Urinary bladder (tissue), 4 donors: ENCODE data around the gene CYP39A1. TPM values are rescaled to one million over a fixed set of nuclear protein-coding genes. Genes with fewer than 3 reads are reported as not detected.

Experiments used
- DNase-seq: peaks from one replicate; pipeline ENCODE4 v3.0.0-alpha.2; 2015; ENCODE audit errors: extremely low spot score
- H3K27ac ChIP-seq: one replicate; pipeline ENCODE4 v1.5.1; 2013; ENCODE audit warnings: low read depth, mild to moderate bottlenecking, moderate library complexity
- H3K36me3 ChIP-seq: one replicate; pipeline ENCODE4 v1.6.1; 2013; ENCODE audit warnings: mild to moderate bottlenecking, moderate library complexity; ENCODE audit not compliant: insufficient read depth
- H3K4me1 ChIP-seq: one replicate; pipeline ENCODE4 v1.6.1; 2013; ENCODE audit warnings: mild to moderate bottlenecking, moderate library complexity; ENCODE audit not compliant: insufficient read depth
- H3K4me3 ChIP-seq: one replicate; pipeline ENCODE4 v1.5.1; 2013; ENCODE audit warnings: low read depth, low read length
- WGBS: extraction: QIAGEN DNeasy Blood & Tissue Kit; methylation state at CpG from one replicate; pipeline ENCODE4 v1.1.7; 2013; 5-methylcytosine and 5-hydroxymethylcytosine counted together
- polyA plus RNA-seq: library from polyadenylated mRNA; stranded (reverse); fragments of 200-250 nt; gene quantifications from one replicate; pipeline ENCODE4 v1.2.3, GENCODE V29; 2013
- total RNA-seq: library from RNA; depleted of rRNA; stranded (reverse); fragments of >200 nt; gene quantifications from one replicate; pipeline ENCODE4 v1.2.3, GENCODE V29; 2014
- donor health status: healthy with polysubstance abuse.
- donor health status: healthy.

CYP39A1 gene
- total and polyA plus RNA-seq, 2 donors, result 4.3 to 13.3 TPM

- 44% methylated on average over 5 of the region's 5 CpGs for WGBS
- H3K4me1 ChIP-seq, result no peaks in the 10 kb centered on the region
- H3K27ac ChIP-seq, result no peak overlapping the region
- DNase-seq, result no peak
- H3K4me3 ChIP-seq, result no peak overlapping the region
- H3K36me3 ChIP-seq, result no peaks in the 10 kb centered on the region
Observed at GRCh38 chr6:46637145-46637544, 15.5 kb downstream of the CYP39A1 start.

- no peak for DNase-seq
- 96% methylated on average over 6 of the region's 6 CpGs for WGBS
- H3K36me3 ChIP-seq, result no peaks in the 10 kb centered on the region
- no peak overlapping the region for H3K4me3 ChIP-seq
- H3K4me1 ChIP-seq, result no peaks in the 10 kb centered on the region
- no peak overlapping the region for H3K27ac ChIP-seq
Observed at GRCh38 chr6:46635462-46635861, 17.2 kb downstream of the CYP39A1 start.

DNA sequence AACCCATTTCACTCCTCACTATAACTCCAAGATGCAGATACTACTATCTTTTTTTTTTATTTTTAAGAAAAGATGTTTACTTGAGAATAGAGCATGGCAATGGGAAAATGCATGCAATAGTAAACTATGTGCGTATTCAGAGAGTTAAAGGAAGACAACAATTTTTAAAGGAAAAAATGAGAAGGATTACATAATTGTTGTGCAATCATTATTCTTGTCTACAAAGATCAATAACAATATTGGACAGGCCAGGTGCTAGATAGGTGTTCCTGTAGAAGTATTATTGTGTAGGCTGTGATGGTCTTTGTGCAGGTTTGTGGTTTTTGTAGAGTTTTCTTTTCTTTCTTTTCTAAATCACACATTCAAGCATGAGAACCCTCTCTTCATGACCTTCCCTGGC lies 20.6 kb downstream of the CYP39A1 start:
- Histone ChIP-seq H3K4me3 (no peak overlapping the region), H3K4me1 (no peaks in the 10 kb centered on the region), H3K27ac (no peak overlapping the region), H3K36me3 (no peaks in the 10 kb centered on the region)
- DNase-seq, result no peak
- 100% methylated on average over 1 of the region's 1 CpG for WGBS

DNA sequence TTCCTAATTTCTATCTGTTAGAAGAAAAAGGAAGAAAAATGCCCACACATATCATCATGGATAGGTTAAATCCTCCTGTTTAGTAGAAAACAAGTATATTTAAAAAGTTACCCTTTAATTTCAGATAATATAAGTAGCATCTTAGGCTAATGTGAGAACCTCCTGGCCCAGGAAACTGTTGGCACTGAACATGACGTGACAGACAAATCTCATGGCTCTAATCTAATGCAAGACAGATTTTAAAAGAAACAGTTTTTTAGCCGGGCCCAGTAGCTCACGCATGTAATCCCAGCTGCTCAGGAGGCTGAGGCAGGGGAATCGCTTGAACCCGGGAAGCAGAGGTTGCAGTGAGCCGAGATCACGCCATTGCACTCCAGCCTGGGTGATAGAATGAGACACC lies 22.9 kb downstream of the CYP39A1 start:
- 85% methylated on average over 7 of the region's 7 CpGs for WGBS

DNA sequence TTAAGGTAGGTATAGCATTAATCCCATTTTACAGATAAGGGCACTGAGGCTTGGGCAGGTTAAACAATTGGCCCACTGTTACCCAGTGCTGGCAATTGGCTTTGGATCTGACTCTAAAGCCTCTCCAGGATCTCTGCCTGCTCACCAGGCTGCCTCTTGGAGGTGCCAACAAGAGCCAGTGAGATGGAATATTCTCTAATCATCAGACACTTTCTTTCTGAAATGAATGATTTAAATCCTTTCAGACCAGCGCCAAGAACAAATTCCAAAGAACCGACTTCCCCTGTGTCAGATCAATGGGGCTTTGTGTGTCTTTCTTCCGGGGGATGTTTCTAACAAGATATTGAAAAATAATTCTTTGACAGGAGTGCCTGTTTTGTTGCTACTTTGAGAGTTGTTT lies 23.6 kb downstream of the CYP39A1 start:
- WGBS, result 75% methylated on average over 3 of the region's 3 CpGs
- no peaks in the 10 kb centered on the region for H3K4me1 ChIP-seq
- H3K27ac ChIP-seq, result no peak overlapping the region
- no peak for DNase-seq
- H3K4me3 ChIP-seq, result no peak overlapping the region
- no peaks in the 10 kb centered on the region for H3K36me3 ChIP-seq

More for the DNA sequence above, 22.9 kb downstream of the CYP39A1 start:
- Histone ChIP-seq H3K27ac (no peak overlapping the region), H3K4me3 (no peak overlapping the region), H3K4me1 (no peaks in the 10 kb centered on the region), H3K36me3 (no peaks in the 10 kb centered on the region)
- no peak for DNase-seq

GRCh38 chr6:46628498-46628897 lies 24.1 kb downstream of the CYP39A1 start:
- H3K4me3 ChIP-seq, result no peak overlapping the region
- H3K27ac ChIP-seq, result no peak overlapping the region
- WGBS, result 50% methylated on average over 1 of the region's 1 CpG
- DNase-seq, result no peak
- no peaks in the 10 kb centered on the region for H3K4me1 ChIP-seq
- H3K36me3 ChIP-seq, result no peaks in the 10 kb centered on the region

DNA sequence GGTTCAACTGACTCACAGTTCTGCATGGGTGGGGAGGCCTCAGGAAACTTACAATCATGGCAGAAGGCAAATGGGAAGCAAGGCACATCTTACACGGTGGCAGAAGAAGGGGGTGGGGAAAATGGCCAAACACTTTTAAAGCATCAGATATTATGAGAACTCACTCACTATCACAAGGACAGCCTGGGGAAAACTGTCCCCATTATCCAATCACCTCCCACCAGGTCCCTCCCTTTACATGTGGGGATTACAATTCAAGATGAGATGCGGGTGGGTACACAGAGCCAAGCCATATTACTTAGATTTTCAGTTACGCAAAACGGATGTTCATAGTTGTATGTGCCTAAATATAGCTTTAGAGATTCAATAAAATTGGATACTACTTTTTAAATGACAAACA lies 25.6 kb downstream of the CYP39A1 start:
- Histone ChIP-seq H3K4me3 (no peak overlapping the region), H3K36me3 (no peaks in the 10 kb centered on the region), H3K4me1 (no peaks in the 10 kb centered on the region), H3K27ac (no peak overlapping the region)
- WGBS, result 95% methylated on average over 4 of the region's 4 CpGs
- DNase-seq, result no peak

DNA sequence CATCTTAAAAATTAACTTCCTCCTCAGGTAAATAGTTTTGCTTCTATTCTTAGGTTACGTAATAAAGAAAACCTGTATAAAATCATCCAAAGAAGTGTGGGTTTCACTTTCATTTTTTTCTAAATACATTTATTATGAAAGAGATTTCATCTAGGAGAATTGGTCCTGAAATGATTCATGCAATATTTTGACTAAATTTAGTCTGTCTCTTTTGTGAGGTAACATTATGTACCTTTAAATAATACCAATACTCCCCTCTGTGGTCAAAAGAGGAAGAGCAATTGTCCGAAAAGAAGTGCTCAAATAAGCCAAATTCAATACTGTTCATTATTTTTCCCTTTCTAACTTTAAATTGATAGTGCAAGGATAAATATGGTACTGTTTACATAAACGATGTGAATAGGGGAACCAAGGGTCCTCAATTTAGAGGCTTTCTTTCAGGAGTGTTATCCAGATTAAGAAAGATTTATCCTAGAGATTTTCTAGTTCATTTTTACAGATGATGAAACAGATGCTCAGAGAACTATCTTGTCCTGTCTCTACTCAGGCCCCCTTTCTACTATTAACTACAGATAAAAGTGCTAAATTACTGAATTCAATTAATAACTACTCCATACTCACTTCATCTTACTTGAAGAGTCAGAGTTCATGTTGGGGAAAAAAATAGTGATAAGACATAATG lies 26.2 kb downstream of the CYP39A1 start:
- Histone ChIP-seq H3K4me3 (no peak overlapping the region), H3K36me3 (no peaks in the 10 kb centered on the region), H3K27ac (no peak overlapping the region), H3K4me1 (no peaks in the 10 kb centered on the region)
- WGBS, result 21% methylated on average over 3 of the region's 3 CpGs
- no peak for DNase-seq

DNA sequence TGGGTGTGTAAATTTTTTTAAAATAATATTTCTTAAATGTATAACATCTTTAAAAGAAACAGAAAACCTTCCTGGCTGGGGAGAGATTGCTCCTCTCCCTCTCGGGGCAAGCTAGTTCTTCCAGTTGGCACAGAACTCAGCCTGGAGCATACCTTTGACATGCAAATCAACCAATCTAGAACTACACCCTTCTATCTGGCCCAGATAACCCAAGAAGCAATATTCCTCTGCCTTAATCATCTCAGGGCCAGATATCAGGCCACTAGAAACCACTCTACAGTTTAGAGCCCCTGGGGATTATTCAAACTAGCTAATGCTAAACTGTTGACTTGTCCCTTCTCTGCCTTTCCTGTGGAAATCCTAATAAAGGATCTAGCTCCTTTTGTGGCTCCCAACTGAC lies 33.9 kb downstream of the CYP39A1 start:
- no peak overlapping the region for H3K27ac ChIP-seq
- DNase-seq, result no peak
- 94% methylated on average over 1 of the region's 1 CpG for WGBS
- no peaks in the 10 kb centered on the region for H3K4me1 ChIP-seq
- no peaks in the 10 kb centered on the region for H3K36me3 ChIP-seq
- no peak overlapping the region for H3K4me3 ChIP-seq

DNA sequence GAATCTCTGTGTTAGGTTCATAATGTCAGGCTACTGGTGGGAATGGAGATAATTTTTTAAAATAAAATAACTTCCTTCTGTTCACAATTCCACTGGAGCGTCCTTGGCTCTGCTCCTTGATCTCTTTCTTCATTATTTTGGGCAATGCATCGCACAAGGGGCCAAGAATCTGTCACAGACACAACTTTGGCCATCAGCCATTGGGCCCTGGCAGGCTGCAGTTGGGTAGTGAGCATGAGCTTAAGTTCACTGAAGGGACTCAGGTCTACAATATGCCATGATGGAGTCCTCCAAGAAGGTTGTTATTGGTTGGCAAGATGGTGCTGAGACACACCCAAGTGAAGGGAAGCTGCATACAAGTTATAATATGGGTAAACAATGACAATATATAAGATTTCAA lies 40.0 kb downstream of the CYP39A1 start:
- no peak overlapping the region for H3K4me3 ChIP-seq
- H3K36me3 ChIP-seq, result no peaks in the 10 kb centered on the region
- H3K4me1 ChIP-seq, result no peaks in the 10 kb centered on the region
- no peak overlapping the region for H3K27ac ChIP-seq
- 66% methylated on average over 2 of the region's 2 CpGs for WGBS
- DNase-seq, result no peak

DNA sequence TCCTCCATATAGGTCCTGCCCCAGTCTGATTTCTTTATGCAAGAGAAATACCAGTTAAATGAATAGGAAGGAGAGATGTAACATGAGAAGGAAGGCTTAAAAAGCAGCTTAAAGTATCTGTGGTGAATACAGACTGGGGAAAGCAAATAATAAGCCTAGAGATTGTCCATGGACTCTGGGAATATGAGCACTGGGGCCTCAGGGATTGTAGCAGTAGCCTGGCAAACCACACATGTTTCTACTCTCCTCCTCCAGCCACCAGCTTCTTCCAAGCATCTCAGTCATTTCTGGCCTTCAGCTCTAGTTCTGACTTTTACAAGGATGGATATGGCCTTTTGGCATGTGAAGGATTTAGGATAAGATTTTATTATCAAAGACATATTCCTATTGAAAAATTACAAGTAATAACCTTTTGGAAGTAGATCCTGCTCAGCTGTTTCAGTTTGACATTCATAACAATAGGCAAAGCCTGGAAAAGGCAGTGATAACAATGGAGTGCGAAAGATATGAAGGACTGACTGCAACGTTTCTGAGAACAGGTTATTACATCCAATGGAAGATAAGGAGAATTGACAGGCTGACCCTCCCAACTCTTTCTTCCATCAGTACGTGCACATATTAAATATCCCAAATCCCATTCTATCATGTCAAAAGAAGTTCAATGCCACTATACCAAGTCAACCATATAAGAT lies 41.6 kb downstream of the CYP39A1 start:
- H3K36me3 ChIP-seq, result no peaks in the 10 kb centered on the region
- H3K4me3 ChIP-seq, result no peak overlapping the region
- 61% methylated on average over 3 of the region's 3 CpGs for WGBS
- H3K4me1 ChIP-seq, result no peaks in the 10 kb centered on the region
- no peak overlapping the region for H3K27ac ChIP-seq
- no peak for DNase-seq

- H3K27ac ChIP-seq, result no peak overlapping the region
- WGBS, result 52% methylated on average over 3 of the region's 3 CpGs
- H3K36me3 ChIP-seq, result no peaks in the 10 kb centered on the region
- DNase-seq, result no peak
- H3K4me3 ChIP-seq, result no peak overlapping the region
- no peaks in the 10 kb centered on the region for H3K4me1 ChIP-seq
Observed at GRCh38 chr6:46606338-46606737, 46.3 kb downstream of the CYP39A1 start.

DNA sequence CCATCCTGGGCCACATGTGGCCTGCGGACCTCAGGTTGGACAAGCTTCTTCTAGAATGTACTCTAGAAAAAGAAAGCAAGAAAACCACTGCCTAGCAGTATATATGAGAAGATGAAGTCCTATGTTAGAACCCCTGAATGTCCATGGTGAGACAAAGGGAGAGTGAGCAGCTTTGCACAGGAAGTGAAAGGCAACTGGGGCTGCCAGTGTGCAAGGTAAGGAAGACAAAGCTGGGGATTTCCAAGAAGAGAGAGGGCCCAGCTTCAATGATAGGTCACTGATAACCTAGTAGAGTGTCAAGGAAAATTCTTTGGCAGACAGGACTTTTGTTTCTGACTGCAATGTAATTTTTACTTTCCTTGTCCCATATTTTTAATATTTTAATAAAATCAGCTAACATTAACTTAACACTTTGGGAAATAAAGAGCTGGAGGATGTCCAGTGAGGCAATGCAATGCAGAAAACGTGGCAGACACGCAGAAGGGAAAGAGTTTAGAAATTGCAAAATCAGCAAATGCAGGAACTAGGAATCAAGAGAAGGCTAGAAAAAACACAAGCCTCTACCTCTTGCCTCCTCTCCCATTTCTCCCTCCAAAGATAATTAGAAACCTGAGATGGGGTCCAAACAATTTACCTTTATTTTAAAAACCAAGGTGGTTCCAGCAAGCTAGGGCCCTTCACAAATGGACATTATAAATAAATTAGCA lies 47.4 kb downstream of the CYP39A1 start:
- no peaks in the 10 kb centered on the region for H3K4me1 ChIP-seq
- no peaks in the 10 kb centered on the region for H3K36me3 ChIP-seq
- no peak for DNase-seq
- WGBS, result 92% methylated on average over 3 of the region's 3 CpGs
- no peak overlapping the region for H3K27ac ChIP-seq
- H3K4me3 ChIP-seq, result no peak overlapping the region

DNA sequence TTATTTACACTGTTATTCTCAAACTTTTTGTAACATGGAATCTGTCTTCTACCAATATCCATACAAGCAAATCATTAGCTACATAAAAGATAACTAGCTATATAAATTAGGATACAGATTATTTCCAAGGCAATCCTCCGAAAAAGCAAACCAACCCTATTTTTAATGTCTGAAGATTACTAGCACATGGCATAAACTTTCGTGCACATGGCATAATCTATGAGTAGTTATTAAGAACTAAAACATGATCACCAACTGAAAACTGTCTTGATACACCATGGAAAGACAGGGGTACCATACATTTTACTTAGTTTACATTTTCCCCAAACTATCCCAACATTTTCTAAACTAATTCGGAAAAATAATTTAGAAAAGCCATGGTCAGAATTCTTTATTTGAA lies 54.4 kb downstream of the CYP39A1 start:
- WGBS, result 82% methylated on average over 3 of the region's 3 CpGs
- no peaks in the 10 kb centered on the region for H3K36me3 ChIP-seq
- no peaks in the 10 kb centered on the region for H3K4me1 ChIP-seq
- H3K4me3 ChIP-seq, result no peak overlapping the region
- H3K27ac ChIP-seq, result no peak overlapping the region
- DNase-seq, result no peak
